NB4 (cell line): Measurements from ENCODE around the gene PTPRD.

Experiments
- MYC ChIP-seq: IDR thresholded peaks from 2 replicates; pipeline ENCODE4 v1.6.1; 2011; ENCODE audit warnings: low read depth, low read length
- POLR2A ChIP-seq: IDR thresholded peaks from 2 replicates; pipeline ENCODE4 v1.6.1; 2011; ENCODE audit warnings: mild to moderate bottlenecking; ENCODE audit not compliant: insufficient read length; ENCODE audit errors: extremely low read depth
- TF ChIP-seq, protein P1 (sequence below): IDR thresholded peaks from one replicate; pipeline ENCODE4 v1.5.1; 2012; ENCODE audit warnings: low read depth, low read length

GRCh38 chr9:8673830-8674229, 1939.0 kb downstream of the PTPRD start:
- TF ChIP-seq, protein P1, sequence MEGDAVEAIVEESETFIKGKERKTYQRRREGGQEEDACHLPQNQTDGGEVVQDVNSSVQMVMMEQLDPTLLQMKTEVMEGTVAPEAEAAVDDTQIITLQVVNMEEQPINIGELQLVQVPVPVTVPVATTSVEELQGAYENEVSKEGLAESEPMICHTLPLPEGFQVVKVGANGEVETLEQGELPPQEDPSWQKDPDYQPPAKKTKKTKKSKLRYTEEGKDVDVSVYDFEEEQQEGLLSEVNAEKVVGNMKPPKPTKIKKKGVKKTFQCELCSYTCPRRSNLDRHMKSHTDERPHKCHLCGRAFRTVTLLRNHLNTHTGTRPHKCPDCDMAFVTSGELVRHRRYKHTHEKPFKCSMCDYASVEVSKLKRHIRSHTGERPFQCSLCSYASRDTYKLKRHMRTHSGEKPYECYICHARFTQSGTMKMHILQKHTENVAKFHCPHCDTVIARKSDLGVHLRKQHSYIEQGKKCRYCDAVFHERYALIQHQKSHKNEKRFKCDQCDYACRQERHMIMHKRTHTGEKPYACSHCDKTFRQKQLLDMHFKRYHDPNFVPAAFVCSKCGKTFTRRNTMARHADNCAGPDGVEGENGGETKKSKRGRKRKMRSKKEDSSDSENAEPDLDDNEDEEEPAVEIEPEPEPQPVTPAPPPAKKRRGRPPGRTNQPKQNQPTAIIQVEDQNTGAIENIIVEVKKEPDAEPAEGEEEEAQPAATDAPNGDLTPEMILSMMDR, result no peak
- TF ChIP-seq POLR2A (no peak), MYC (no peak)
